Measurements from ENCODE around the gene HNRNPCL2. TPM values are rescaled to one million over a fixed set of nuclear protein-coding genes. Genes with fewer than 3 reads are reported as not detected.
"Not testable (repeated sequence)": the region's sequence is repeated elsewhere in the genome, so short reads cannot be mapped to it uniquely, and the experiment has no call there.

The HNRNPCL2 gene
- under 1 TPM in 3 of 8 experiments, not detected in 5; 0.18 to 0.38 (median 0.25) TPM for total RNA-seq

DNA sequence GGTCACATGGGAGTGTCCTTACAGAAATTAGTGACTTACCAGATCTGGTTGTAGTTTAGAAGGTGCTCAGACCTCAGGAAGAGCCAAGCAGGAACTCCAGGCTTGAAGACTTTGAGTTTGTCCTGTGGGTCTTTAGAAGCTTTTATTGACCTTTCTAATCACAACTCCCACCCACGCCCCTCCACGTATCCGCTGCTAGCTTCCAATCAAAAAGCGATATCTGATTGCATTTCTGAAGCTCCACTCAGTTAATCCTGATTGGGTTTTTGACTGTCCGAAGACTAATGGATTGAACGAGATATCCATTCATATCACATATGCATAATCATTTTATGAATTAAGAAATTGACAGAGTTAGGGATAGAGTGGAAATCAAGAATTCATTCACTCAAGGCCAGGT, at the start of gene HNRNPCL2:
Gene HNRNPCL2, minus strand, starts transcription at position 101 of the 400 bp plus-strand sequence. CDS start 454 bp downstream, outside the sequence.
- H3K4me1 ChIP-seq (replicated peaks in 1 of 2); H3K4me3 ChIP-seq; in situ Hi-C loops (cut with MboI; ENCODE audit: low pct_unique_long_range_greater_than_20kb in 2 of 9, low sequenced_read_pairs in 9 of 9, unreplicated experiment in 9 of 9); H3K27ac ChIP-seq; ATAC-seq (replicated peaks in 6 of 8): not testable (repeated sequence)
- whole genome bisulfite sequencing, 10 experiments = 29 to 87% (median 60%) methylated on average over 1 to 6 of the region's 6 CpGs; no CpG with 5 or more reads in 3 of the 10 experiments

- ATAC-seq (replicated peaks in 6 of 8); in situ Hi-C loops (cut with MboI; ENCODE audit: low pct_unique_long_range_greater_than_20kb in 2 of 9, low sequenced_read_pairs in 9 of 9, unreplicated experiment in 9 of 9); H3K4me3 ChIP-seq; H3K4me1 ChIP-seq (replicated peaks in 1 of 2); H3K27ac ChIP-seq: not testable (repeated sequence)
- WGBS, 10 experiments = no CpG with 5 or more reads among the region's 8 CpGs
Observed at GRCh38 chr1:13165531-13165930, 48.9 kb upstream of the HNRNPCL2 start, which contains the start of gene HNRNPCL4. TSS of gene HNRNPCL4 (minus strand) at chr1:13165631. CDS start at chr1:13165467, 164 bp downstream.

DNA sequence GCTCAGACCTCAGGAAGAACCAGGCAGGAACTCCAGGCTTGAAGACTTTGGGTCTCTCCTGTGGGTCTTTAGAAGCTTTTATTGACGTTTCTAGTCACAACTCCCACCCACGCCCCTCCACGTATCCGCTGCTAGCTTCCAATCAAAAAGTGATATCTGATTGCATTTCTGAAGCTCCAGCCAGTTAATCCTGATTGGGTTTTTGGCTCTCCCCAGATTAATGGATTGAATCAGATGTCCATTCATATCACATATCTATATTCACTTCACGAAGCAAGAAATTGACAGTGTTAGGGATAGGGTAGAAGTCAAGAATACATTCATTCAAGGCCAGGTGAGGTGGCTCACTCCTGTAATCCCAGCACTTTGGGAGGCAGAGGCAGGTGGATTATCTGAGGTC, 39.3 kb upstream of the HNRNPCL2 start, which contains the start of gene PRAMEF26:
Gene PRAMEF26, minus strand, starts transcription at position 101 of the 400 bp plus-strand sequence. CDS start 2,914 bp downstream, outside the sequence.
- H3K4me3 ChIP-seq; in situ Hi-C loops (cut with MboI; ENCODE audit: low pct_unique_long_range_greater_than_20kb in 2 of 9, low sequenced_read_pairs in 9 of 9, unreplicated experiment in 9 of 9); H3K4me1 ChIP-seq (replicated peaks in 1 of 2); ATAC-seq (replicated peaks in 6 of 8); H3K27ac ChIP-seq: not testable (repeated sequence)
- no CpG with 5 or more reads among the region's 5 CpGs for WGBS, 10 experiments

DNA sequence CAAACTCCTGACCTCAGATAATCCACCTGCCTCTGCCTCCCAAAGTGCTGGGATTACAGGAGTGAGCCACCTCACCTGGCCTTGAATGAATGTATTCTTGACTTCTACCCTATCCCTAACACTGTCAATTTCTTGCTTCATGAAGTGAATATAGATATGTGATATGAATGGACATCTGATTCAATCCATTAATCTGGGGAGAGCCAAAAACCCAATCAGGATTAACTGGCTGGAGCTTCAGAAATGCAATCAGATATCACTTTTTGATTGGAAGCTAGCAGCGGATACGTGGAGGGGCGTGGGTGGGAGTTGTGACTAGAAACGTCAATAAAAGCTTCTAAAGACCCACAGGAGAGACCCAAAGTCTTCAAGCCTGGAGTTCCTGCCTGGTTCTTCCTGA, 46.2 kb downstream of the HNRNPCL2 start, which contains the start of gene PRAMEF25:
Gene PRAMEF25, plus strand, starts transcription at position 301 of the 400 bp plus-strand sequence. CDS start 2,920 bp downstream, outside the sequence.
- H3K4me3 ChIP-seq; H3K27ac ChIP-seq; in situ Hi-C loops (cut with MboI; ENCODE audit: low pct_unique_long_range_greater_than_20kb in 2 of 9, low sequenced_read_pairs in 9 of 9, unreplicated experiment in 9 of 9); H3K4me1 ChIP-seq (replicated peaks in 1 of 2); ATAC-seq (replicated peaks in 6 of 8): not testable (repeated sequence)
- WGBS, 10 experiments = no CpG with 5 or more reads among the region's 4 CpGs

Other genes starting within 250 kb of the HNRNPCL2 start
- under 1 TPM in 1 of 8 experiments, not detected in 7; 0.33 TPM for gene PRAMEF4, start 230.7 kb downstream of the HNRNPCL2 start, total RNA-seq
- gene PRAMEF10, start 218.6 kb downstream of the HNRNPCL2 start, total RNA-seq = under 1 TPM in 1 of 8 experiments, not detected in 7; 0.57 TPM
- not detected for gene PRAMEF7, start 200.2 kb downstream of the HNRNPCL2 start, total RNA-seq
- under 1 TPM in 2 of 8 experiments, not detected in 6; 0.17 to 0.38 TPM for gene PRAMEF6, start 169.3 kb downstream of the HNRNPCL2 start, total RNA-seq
- under 1 TPM in 2 of 8 experiments, not detected in 6; 0.14 to 0.19 TPM for gene PRAMEF27, start 60.3 kb downstream of the HNRNPCL2 start, total RNA-seq
- gene HNRNPCL3, start 56.1 kb downstream of the HNRNPCL2 start, total RNA-seq = under 1 TPM in 2 of 8 experiments, not detected in 6; 0.32 to 0.71 TPM
- gene PRAMEF25, start 46.1 kb downstream of the HNRNPCL2 start, total RNA-seq = under 1 TPM in 1 of 8 experiments, not detected in 7; 0.13 TPM
- under 1 TPM in 1 of 8 experiments, not detected in 7; 1.00 TPM for gene PRAMEF26, start 39.2 kb upstream of the HNRNPCL2 start, total RNA-seq
- gene HNRNPCL4, start 48.8 kb upstream of the HNRNPCL2 start, total RNA-seq = under 1 TPM in 1 of 8 experiments, not detected in 7; 0.42 TPM
- under 1 TPM in 4 of 8 experiments, not detected in 4; 0.05 to 0.47 (median 0.13) TPM for gene PRAMEF9, start 55.0 kb upstream of the HNRNPCL2 start, total RNA-seq
- under 1 TPM in 2 of 8 experiments, not detected in 6; 0.25 to 0.62 TPM for gene PRAMEF13, start 84.6 kb upstream of the HNRNPCL2 start, total RNA-seq
- gene PRAMEF18, start 109.3 kb upstream of the HNRNPCL2 start, total RNA-seq = under 1 TPM in 2 of 8 experiments, not detected in 6; 0.21 to 0.90 TPM
- gene PRAMEF5, start 137.3 kb upstream of the HNRNPCL2 start, total RNA-seq = not detected
- under 1 TPM in 3 of 8 experiments, not detected in 5; 0.20 to 0.71 (median 0.33) TPM for gene PRAMEF8, start 168.3 kb upstream of the HNRNPCL2 start, total RNA-seq
- under 1 TPM in 1 of 8 experiments, not detected in 7; 0.13 TPM for gene PRAMEF33, start 186.7 kb upstream of the HNRNPCL2 start, total RNA-seq
- gene PRAMEF15, start 198.7 kb upstream of the HNRNPCL2 start, total RNA-seq = under 1 TPM in 2 of 8 experiments, not detected in 6; 0.13 to 0.19 TPM
- gene PRAMEF14, start 230.3 kb upstream of the HNRNPCL2 start, total RNA-seq = 1 to 10 TPM in 1 of 8 experiments, under 1 TPM in 1, not detected in 6; 0.33 to 1.0 TPM

All from motor neuron (in vitro differentiated cells).